Astrocyte (in vitro differentiated cells and primary cell): Measurements from ENCODE around the gene LSM7. TPM values are rescaled to one million over a fixed set of nuclear protein-coding genes. Genes with fewer than 3 reads are reported as not detected.

ENCODE experiments used
- DNase-seq: peaks from one replicate; pipeline ENCODE4 v3.0.0-alpha.2; 2010; ENCODE audit warnings: low read depth
- FAIRE-seq: peaks from 2 replicates; lab custom pipeline; 2011; peaks lifted over from hg19 to GRCh38; lab: Jason Lieb, UNC
- H2AFZ ChIP-seq: 2 replicates; pipeline ENCODE4 v1.6.0; 2012; ENCODE audit warnings: low read depth, low read length, inconsistent platforms
- H3K27ac ChIP-seq: 2 replicates; pipeline ENCODE4 v1.5.1; 2011; ENCODE audit warnings: low read depth, low read length, inconsistent platforms
- H3K27me3 ChIP-seq: 2 replicates; pipeline ENCODE4 v1.6.0; 2011; ENCODE audit warnings: low read length, inconsistent platforms; ENCODE audit not compliant: insufficient read depth
- H3K36me3 ChIP-seq: 2 replicates; pipeline ENCODE4 v1.5.1; 2011; ENCODE audit warnings: low read length, inconsistent platforms; ENCODE audit not compliant: insufficient read depth
- H3K4me1 ChIP-seq: 2 replicates; pipeline ENCODE4 v1.5.1; 2011; ENCODE audit warnings: low read length, inconsistent platforms; ENCODE audit not compliant: insufficient read depth
- H3K4me2 ChIP-seq: 2 replicates; pipeline ENCODE4 v1.6.0; 2012; ENCODE audit warnings: low read length, inconsistent platforms
- H3K4me3 ChIP-seq: 2 replicates; pipeline ENCODE4 v1.5.1; 2011; ENCODE audit warnings: low read depth, mild to moderate bottlenecking, low read length, inconsistent platforms; ENCODE audit not compliant: insufficient read depth
- H3K79me2 ChIP-seq: 2 replicates; pipeline ENCODE4 v1.6.0; 2012; ENCODE audit warnings: mild to moderate bottlenecking, low read length, inconsistent platforms; ENCODE audit not compliant: insufficient read depth
- H3K9ac ChIP-seq: 2 replicates; pipeline ENCODE4 v1.6.0; 2012; ENCODE audit warnings: mild to moderate bottlenecking, low read length, inconsistent platforms
- H3K9me3 ChIP-seq: 2 replicates; pipeline ENCODE4 v1.5.1; 2012; ENCODE audit warnings: low read depth, mild to moderate bottlenecking, low read length, inconsistent platforms; ENCODE audit not compliant: insufficient read depth
- H4K20me1 ChIP-seq: 2 replicates; pipeline ENCODE4 v1.6.0; 2012; ENCODE audit warnings: low read length, inconsistent platforms; ENCODE audit not compliant: insufficient read depth
- H3K27ac Mint-ChIP-seq: one replicate; pipeline ENCODE4 v1.8.0; 2021; ENCODE audit warnings: mild to moderate bottlenecking, mixed read lengths; ENCODE audit not compliant: unreplicated experiment
- H3K27me3 Mint-ChIP-seq: one replicate; pipeline ENCODE4 v1.8.0; 2021; ENCODE audit warnings: low read depth, mixed read lengths; ENCODE audit not compliant: unreplicated experiment
- H3K36me3 Mint-ChIP-seq: one replicate; pipeline ENCODE4 v1.8.0; 2021; ENCODE audit warnings: low read depth, mixed read lengths; ENCODE audit not compliant: unreplicated experiment
- H3K4me1 Mint-ChIP-seq: one replicate; pipeline ENCODE4 v1.8.0; 2021; ENCODE audit warnings: low read depth, mixed read lengths; ENCODE audit not compliant: unreplicated experiment
- H3K4me3 Mint-ChIP-seq: one replicate; pipeline ENCODE4 v1.8.0; 2021; ENCODE audit warnings: mild to moderate bottlenecking, moderate library complexity, mixed read lengths; ENCODE audit not compliant: unreplicated experiment
- H3K9me3 Mint-ChIP-seq: one replicate; pipeline ENCODE4 v1.8.0; 2021; ENCODE audit warnings: mild to moderate bottlenecking, mixed read lengths; ENCODE audit not compliant: unreplicated experiment
- CTCF ChIP-seq: IDR thresholded peaks from 2 replicates; pipeline ENCODE4 v1.5.1; 2011; ENCODE audit warnings: low read depth, mild to moderate bottlenecking, inconsistent platforms, low read length, moderate library complexity; ENCODE audit not compliant: insufficient read depth
- EZH2 ChIP-seq: IDR thresholded peaks from 2 replicates; pipeline ENCODE4 v1.6.1; 2012; ENCODE audit warnings: mild to moderate bottlenecking, low read length, inconsistent platforms; ENCODE audit not compliant: insufficient read depth
- total RNA-seq: library from RNA; stranded (reverse); gene quantifications from 2 replicates; pipeline ENCODE4 v1.2.1, GENCODE V29; 2021

The LSM7 gene
- total RNA-seq, 1 donor from 2014 or later, result 91.4 TPM

DNA sequence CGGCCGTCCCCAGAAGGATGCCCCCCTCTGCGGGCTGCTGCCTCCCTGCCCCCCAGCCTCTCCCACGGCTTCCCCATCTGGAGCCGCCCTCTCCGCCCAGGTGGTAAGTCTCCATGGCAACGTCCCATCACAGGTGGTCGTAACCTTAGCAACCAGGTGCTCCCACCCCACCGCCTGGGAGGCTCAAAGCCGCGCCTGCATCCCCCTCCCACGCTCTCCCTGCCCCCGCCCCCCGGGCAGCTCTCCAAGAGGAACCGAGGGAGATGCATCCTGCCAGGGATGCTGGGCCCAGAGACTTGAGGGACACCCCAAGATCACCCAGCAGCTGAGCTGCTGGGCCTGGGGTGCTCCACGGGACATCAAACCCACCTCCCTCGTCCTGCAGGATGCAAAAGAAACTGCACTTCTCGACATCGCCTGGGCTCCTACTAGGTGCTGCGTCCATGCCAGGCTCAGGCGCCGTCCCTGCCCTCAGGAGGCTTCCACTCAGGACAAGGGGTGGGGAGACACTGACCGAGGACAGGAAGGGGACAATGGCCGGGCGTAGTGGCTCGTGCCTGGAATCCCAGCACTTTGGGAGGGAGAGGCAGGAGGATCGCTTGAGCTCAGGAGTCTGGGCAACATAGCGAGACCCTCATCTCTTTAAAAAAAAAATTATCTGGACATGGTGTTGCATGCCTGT lies 15.4 kb downstream of the LSM7 start:
- peaks cover 25% of the 10 kb centered on the region for H3K27me3 Mint-ChIP-seq
- H3K36me3 Mint-ChIP-seq, result peaks cover 3% of the 10 kb centered on the region
- no peaks in the 10 kb centered on the region for H4K20me1 ChIP-seq
- no peak for TF ChIP-seq EZH2
- TF ChIP-seq CTCF, result no peak
- H3K9me3 ChIP-seq, result peaks cover 7% of the 10 kb centered on the region
- no peaks in the 10 kb centered on the region for H3K36me3 ChIP-seq
- H3K9ac ChIP-seq, result no peak overlapping the region
- no peaks in the 10 kb centered on the region for H3K79me2 ChIP-seq
- H3K27ac ChIP-seq, result no peak overlapping the region
- no peak overlapping the region for H3K4me2 ChIP-seq
- peaks cover 10% of the 10 kb centered on the region for H3K4me1 ChIP-seq
- H3K4me1 Mint-ChIP-seq, result no peaks in the 10 kb centered on the region
- no peak overlapping the region for H3K27ac Mint-ChIP-seq
- H3K27me3 ChIP-seq, result no peaks in the 10 kb centered on the region
- no peak overlapping the region for H3K4me3 ChIP-seq
- H3K9me3 Mint-ChIP-seq, result peaks cover 13% of the 10 kb centered on the region
- no peak overlapping the region for H2AFZ ChIP-seq
- FAIRE-seq, result no peak
- no peak for DNase-seq
- no peak overlapping the region for H3K4me3 Mint-ChIP-seq

- Histone ChIP-seq H3K4me1 (peaks cover 10% of the 10 kb centered on the region), H3K27ac (no peak overlapping the region), H3K4me2 (no peak overlapping the region), H3K9me3 (peaks cover 7% of the 10 kb centered on the region), H2AFZ (no peak overlapping the region), H3K4me3 (no peak overlapping the region), H3K79me2 (no peaks in the 10 kb centered on the region), H3K9ac (no peak overlapping the region), H3K36me3 (no peaks in the 10 kb centered on the region), H4K20me1 (no peaks in the 10 kb centered on the region), H3K27me3 (peaks cover 9% of the 10 kb centered on the region)
- TF ChIP-seq EZH2, result no peak
- no peak for TF ChIP-seq CTCF
- FAIRE-seq, result no peak
- no peak for DNase-seq
- Mint-ChIP-seq H3K9me3 (peaks cover 13% of the 10 kb centered on the region), H3K4me3 (no peak overlapping the region), H3K27me3 (peaks cover 32% of the 10 kb centered on the region), H3K4me1 (no peaks in the 10 kb centered on the region), H3K27ac (no peak overlapping the region), H3K36me3 (peaks cover 3% of the 10 kb centered on the region)
These were observed 17.3 kb downstream of the LSM7 start for GRCh38 chr19:2311093-2311492.

DNA sequence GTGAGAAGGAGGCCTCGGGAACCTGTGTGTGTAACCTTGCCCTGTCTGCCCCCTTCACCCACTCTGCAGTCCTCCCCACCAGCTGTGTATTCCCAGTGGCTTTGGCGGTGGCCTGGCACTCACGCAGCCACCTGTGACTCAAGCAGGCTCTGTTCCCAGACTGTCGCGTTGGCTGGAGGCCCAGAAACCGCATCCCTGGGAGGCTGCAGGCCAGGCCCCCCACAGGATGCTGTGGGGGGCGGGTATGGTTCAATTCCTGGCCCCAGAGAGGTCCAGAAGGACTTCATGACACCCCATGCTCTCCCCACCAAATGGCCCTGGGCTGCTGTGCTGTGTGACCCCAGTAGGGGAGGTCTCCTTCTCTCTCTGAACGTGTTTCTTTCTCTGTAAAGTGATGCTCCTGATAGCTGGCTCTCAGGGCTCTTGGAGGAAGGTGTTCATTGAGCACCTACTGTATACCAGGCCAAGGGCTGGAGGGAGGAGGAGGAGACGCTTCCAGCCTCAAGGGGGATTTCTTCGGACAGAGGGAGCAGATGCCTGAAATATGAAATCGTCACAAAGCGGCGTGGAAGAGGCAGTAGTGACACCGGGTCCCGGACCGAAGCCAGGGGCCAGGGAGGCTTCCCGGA lies 18.5 kb downstream of the LSM7 start:
- H3K4me1 Mint-ChIP-seq, result no peaks in the 10 kb centered on the region
- TF ChIP-seq CTCF (no peak), EZH2 (no peak)
- no peak overlapping the region for H3K27ac ChIP-seq
- peak overlapping the region; percentile 39 for H3K4me2 ChIP-seq
- peaks cover under 1% of the 10 kb centered on the region for H3K36me3 Mint-ChIP-seq
- H3K27me3 ChIP-seq, result peaks cover 9% of the 10 kb centered on the region
- H3K27me3 Mint-ChIP-seq, result peaks cover 38% of the 10 kb centered on the region
- H3K79me2 ChIP-seq, result no peaks in the 10 kb centered on the region
- no peak overlapping the region for H3K27ac Mint-ChIP-seq
- H4K20me1 ChIP-seq, result no peaks in the 10 kb centered on the region
- no peak overlapping the region for H3K4me3 Mint-ChIP-seq
- H3K9me3 Mint-ChIP-seq, result peaks cover 8% of the 10 kb centered on the region
- no peak overlapping the region for H2AFZ ChIP-seq
- H3K4me3 ChIP-seq, result no peak overlapping the region
- no peaks in the 10 kb centered on the region for H3K36me3 ChIP-seq
- no peaks in the 10 kb centered on the region for H3K9me3 ChIP-seq
- H3K9ac ChIP-seq, result no peak overlapping the region
- FAIRE-seq (no peak), DNase-seq (peak; percentile 23)
- peaks cover 10% of the 10 kb centered on the region for H3K4me1 ChIP-seq
